Panc1 (cell line): ENCODE data around the gene CHCHD3.

Experiments
- CTCF ChIP-seq: fragments of 450-650 bp; IDR thresholded peaks from 2 replicates; pipeline ENCODE4 v1.5.1; 2017; ENCODE audit warnings: mild to moderate bottlenecking
- POLR2AphosphoS5 ChIP-seq: IDR thresholded peaks from 2 replicates; pipeline ENCODE4 v1.6.1; 2012; ENCODE audit warnings: mild to moderate bottlenecking, low read depth, low read length, moderate library complexity

- TF ChIP-seq CTCF (no peak), POLR2AphosphoS5 (no peak)
Observed at GRCh38 chr7:133071506-133071905, 10.4 kb downstream of the CHCHD3 start.
